ENCODE measurements around the gene ETFDH.
A peak's percentile ranks its signal among the peaks of the same experiment; 100 is the strongest.
"Not testable (repeated sequence)": the region's sequence is repeated elsewhere in the genome, so short reads cannot be mapped to it uniquely, and the experiment has no call there.

Gene ETFDH

DNA sequence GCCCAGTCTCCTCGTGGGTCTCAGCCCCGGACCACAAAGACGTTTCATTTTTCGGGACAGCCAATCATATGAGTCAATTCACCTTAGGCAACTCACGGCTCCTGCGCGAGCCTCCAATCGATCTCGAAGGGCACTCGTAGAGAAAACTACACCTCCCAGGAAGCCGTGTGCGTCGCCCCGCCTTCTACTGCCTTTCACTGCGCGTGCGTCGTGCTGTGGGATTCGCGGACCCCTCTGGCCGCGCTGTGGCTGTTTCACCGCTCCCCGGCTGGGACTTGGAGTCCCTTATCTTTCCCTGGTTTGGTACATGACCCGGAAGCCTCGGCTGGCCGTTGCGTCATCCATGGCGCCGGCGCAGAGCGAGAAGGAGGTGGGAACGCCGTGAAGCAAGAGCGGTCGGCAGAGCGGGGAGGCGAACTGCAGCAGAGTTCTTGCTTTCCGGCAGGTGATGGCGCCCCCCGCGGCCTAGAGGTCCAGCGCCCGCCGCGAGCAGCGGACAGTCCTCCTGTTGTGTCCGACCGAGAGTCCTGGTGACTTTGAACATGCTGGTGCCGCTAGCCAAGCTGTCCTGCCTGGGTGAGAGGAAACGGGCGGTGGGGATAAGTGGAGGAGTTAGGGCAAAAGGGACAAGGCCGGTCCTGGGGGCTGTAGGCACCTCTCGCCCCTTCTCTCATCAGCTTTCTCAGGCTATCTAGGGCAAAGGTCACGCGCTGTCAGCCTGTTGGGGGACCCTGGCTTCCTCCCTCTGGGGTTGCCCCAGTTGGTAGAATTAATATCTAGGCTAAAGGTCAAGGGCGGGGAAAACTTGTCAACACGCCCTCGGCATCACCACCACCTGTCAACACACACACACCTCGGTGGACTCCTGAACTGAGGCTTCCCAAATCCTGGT is at the start of gene ETFDH:
ETFDH (plus strand) TSS at position 382 of the 892 bp plus-strand sequence; CDS start at position 543, 161 bp downstream.
- DNase-seq (ENCODE audit: low spot score), result peak; percentile 100

DNA sequence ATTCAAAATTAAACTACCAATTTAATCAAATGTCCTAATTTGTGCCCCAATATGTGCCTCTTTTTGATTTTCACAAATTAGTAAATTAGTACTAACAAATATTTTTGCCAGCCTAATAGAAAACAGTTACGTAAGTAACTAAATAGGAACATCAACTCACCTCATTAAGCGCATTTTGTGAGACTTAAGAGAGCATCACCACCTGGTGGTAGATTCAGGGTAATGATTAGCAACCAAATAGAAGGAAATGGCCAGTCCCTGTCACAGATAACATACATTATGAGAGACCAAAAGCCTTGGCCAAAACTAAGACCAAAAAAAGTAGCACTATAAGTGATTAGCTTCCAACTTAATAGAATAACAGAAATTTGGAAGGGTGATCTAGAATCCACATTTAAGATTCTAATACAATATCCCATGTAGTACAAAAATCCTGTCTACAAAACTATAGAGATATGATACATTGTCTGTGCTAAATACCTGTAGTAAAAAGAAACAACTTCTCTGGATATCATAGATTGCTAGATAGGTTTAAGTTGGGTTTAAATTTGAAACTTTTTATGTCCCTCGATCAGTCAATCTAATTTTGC is 47.1 kb upstream of the ETFDH start:
- peak; percentile 53 for DNase-seq (ENCODE audit: low spot score)

DNA sequence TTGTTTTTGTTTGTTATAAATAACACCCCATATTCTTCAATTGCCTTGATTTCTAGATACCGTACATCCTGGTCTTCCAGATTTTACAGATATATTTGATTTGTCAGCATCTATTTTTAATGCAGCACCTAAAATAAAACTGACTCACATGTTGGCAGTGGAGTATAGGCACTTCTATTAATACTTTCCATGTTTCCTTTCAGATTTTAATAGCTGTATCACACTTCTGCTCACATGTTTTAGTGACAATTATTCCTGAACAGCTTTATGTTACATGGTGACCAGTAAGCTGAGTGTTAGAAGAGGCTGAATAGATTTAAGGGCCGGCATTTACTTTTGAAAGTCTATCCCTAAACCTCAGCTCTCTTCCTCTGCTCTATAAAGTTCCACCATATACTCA is 46.6 kb upstream of the ETFDH start:
- no peak for DNase-seq (ENCODE audit: low spot score)

DNA sequence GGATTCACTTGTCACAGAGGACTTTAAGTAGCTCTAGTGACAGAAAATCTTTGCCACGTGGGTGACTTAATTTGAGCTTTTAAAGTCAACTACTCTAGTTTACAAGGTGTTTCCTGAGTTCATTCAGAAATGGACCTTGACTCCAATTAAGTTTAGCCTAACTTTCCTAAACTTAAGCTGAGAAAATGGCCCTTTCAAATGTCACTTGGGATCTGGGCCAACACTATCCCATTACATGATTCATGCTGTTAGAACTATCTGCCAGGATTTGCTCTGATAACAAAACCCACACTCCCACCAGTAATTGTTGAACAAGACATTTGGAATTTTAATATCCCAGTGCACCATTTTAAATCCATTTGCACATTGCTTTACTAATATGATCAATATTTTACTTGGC is 41.2 kb upstream of the ETFDH start:
- no peak for DNase-seq (ENCODE audit: low spot score)

DNA sequence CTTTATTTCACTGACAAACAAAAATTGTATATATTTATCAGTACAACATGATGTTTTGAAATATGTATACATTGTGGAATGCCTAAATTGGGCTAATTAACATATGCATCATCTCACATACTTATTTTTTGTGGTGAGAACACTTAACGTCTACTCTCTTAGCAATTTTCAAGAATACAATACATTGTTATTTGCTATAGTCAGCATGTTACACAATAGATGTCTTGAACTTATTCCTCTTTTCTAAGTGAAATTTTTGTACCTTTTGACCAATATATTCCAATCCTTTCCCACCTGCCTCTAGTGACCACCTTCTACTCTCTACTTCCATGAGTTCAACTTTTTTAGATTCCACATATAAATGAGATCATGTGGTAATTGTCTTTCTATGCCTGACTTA is 35.5 kb upstream of the ETFDH start:
- no peak for DNase-seq (ENCODE audit: low spot score)

GRCh38 chr4:158644356-158644755 is 27.7 kb upstream of the ETFDH start:
- no peak for DNase-seq (ENCODE audit: low spot score)

DNA sequence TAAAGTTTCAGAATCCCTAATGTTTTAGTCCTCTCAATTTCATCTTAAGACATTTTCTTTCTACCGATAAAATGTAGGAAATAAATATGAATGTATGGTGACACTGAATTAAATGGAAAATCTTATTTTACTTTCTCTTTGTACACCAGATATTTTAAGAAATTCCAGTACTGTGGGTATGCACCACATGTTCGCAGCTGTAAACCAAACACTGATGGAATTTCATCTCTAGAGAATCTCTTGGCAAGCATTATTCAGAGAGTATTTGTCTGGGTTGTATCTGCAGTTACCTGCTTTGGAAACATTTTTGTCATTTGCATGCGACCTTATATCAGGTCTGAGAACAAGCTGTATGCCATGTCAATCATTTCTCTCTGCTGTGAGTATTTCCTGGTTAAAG is 27.3 kb upstream of the ETFDH start:
- no peak for DNase-seq (ENCODE audit: low spot score)

- no peak for DNase-seq (ENCODE audit: low spot score)
Observed at GRCh38 chr4:158649111-158649680, 22.9 kb upstream of the ETFDH start.

DNA sequence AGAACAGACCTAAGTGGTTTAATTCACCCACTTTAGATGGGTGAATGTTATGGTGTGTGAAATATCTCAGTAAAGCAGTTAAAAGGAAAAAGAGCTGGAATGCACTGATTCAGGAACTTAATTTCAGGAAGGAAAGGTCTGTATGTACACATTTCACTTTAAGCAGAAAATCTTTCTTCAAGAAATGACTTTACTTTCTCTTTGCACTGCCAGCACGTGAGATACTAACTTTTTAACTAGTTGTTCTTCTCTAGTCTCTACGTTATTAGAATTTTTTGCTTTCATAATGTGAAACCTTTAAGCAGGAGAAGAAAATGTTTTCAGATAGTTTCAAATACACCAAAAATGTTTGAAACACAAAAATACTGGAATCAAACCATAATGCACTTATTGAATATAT is 19.2 kb upstream of the ETFDH start:
- no peak for DNase-seq (ENCODE audit: low spot score)

DNA sequence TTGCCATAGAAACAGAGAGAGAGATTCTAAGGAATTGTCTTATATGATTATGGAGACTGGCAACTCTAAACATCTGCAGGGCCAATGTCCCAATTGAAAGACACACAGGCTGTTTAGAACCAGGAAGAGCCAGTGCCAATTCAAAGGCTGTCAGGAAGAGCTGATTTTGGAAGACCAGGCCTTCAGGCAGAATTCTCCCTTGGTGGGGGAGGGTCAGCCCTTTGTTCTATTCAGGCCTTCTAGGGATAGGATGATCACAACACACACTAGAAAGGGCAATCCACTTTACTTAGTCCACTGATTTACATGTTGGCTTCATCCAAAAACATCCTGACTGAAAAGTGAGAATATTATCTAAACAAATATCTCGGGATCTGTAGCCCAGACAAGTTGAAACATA is 15.7 kb upstream of the ETFDH start:
- no peak for DNase-seq (ENCODE audit: low spot score)

GRCh38 chr4:158657291-158657690 is 14.8 kb upstream of the ETFDH start:
- DNase-seq (ENCODE audit: low spot score), result no peak

DNA sequence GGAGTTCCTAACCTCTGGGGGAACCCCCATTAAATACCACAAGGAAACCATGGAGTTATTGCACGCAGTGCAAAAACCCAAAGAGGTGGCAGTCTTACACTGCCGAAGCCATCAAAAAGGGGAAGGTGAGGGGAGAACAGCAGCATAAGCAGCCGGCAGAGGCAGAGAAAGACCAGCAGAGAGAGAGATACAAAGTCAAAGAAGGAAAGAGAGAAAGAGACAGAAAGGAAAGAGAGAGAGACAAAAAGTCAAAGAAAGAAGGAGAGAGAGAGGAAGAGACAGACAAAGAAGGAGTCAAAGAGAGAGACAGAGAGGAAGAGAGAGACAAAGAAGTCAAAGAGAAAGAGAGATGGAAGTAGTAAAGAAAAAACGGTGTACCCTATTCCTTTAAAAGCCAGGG is 8.8 kb upstream of the ETFDH start:
- not testable (repeated sequence) for DNase-seq (ENCODE audit: low spot score)

GRCh38 chr4:158663707-158664625 is 8.1 kb upstream of the ETFDH start:
- not testable (repeated sequence) for DNase-seq (ENCODE audit: low spot score)

GRCh38 chr4:158664806-158665205 is 7.3 kb upstream of the ETFDH start:
- no peak for DNase-seq (ENCODE audit: low spot score)

GRCh38 chr4:158666892-158667291 is 5.2 kb upstream of the ETFDH start:
- DNase-seq (ENCODE audit: low spot score), result no peak

- peak; percentile 44 for DNase-seq (ENCODE audit: low spot score)
Observed at GRCh38 chr4:158667651-158668198, 4.4 kb upstream of the ETFDH start.

GRCh38 chr4:158669310-158669709 is 2.8 kb upstream of the ETFDH start:
- DNase-seq (ENCODE audit: low spot score), result no peak

DNA sequence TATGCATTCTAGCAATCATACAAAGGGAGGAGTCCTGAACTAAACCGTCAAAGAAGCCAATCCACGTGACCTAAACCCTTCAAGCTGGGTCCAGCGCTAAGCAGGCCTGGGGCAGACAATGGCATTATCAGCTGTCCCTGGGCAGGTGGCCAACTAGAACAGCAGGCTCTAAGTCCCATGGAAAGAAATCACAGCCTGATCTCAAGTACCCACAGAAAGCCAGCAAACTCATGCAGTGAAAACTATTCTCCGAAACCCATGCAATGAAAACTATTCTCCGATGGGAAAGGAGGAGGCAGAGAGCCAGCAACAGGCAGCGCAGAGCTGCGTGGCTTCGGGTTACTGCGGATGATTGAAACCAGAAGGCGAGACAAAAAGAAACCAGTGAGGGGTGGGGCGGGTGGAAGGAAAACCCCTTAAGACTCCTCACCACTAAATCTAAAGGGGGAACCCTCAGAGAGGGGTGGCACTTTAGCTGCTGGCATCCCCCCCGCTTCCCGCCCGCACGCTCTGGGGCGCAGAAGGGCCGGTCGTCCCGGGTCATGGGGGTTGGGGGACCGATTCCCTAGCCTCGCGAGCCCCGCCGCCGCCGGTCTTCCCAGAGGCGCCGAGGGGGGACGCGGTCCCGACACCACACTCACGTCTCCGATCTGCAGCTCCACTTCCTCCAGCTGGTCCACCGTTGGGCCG is 976 bp upstream of the ETFDH start:
- peak; percentile 69 for DNase-seq (ENCODE audit: low spot score)

- DNase-seq (ENCODE audit: low spot score), result no peak
Observed at GRCh38 chr4:158671665-158671914, 506 bp upstream of the ETFDH start, which contains the start of gene C4orf46. Gene C4orf46 (minus strand): TSS chr4:158671887. CDS start chr4:158671801, 86 bp downstream.

GRCh38 chr4:158673633-158674032 is 1.5 kb downstream of the ETFDH start:
- no peak for DNase-seq (ENCODE audit: low spot score)

- DNase-seq (ENCODE audit: low spot score), result no peak
Observed at GRCh38 chr4:158676076-158676475, 4.0 kb downstream of the ETFDH start.

All from kidney tubule cell (primary cell).